Measurements from ENCODE around the gene TEKT5. TPM values are rescaled to one million over a fixed set of nuclear protein-coding genes. Genes with fewer than 3 reads are reported as not detected.

Gene TEKT5
- total RNA-seq, 6 experiments from 2014 or later, result not detected

GRCh38 chr16:10729104-10730048 lies 34.6 kb upstream of the TEKT5 start:
- H3K27ac Mint-ChIP-seq, result no peak overlapping the region
- peaks cover 6% of the 10 kb centered on the region for H3K9me3 Mint-ChIP-seq
- no peak overlapping the region for H3K4me3 Mint-ChIP-seq
- peak; percentile 41 for DNase-seq
- H3K27me3 Mint-ChIP-seq (ENCODE audit: insufficient read depth), result no peaks in the 10 kb centered on the region; the same call in 1 of the 2 replicates
- H3K36me3 Mint-ChIP-seq (ENCODE audit: low read depth), result peaks cover 4% of the 10 kb centered on the region; the same call in 1 of the 2 replicates
- TF ChIP-seq CTCF (IDR thresholded peaks at IDR 0.05), result no peak
- no peaks in the 10 kb centered on the region for H3K4me1 Mint-ChIP-seq (ENCODE audit: low read depth)

GRCh38 chr16:10728003-10728887 lies 33.5 kb upstream of the TEKT5 start:
- Mint-ChIP-seq H3K27me3 (ENCODE audit: insufficient read depth) (no peaks in the 10 kb centered on the region; the same call in 1 of the 2 replicates), H3K27ac (no peak overlapping the region), H3K4me1 (ENCODE audit: low read depth) (no peaks in the 10 kb centered on the region), H3K9me3 (peaks cover 3% of the 10 kb centered on the region), H3K36me3 (ENCODE audit: low read depth) (peaks cover 2% of the 10 kb centered on the region; the same call in 1 of the 2 replicates), H3K4me3 (no peak overlapping the region)
- no peak for DNase-seq
- TF ChIP-seq CTCF (IDR thresholded peaks at IDR 0.05), result no peak

GRCh38 chr16:10708969-10709368 lies 14.2 kb upstream of the TEKT5 start:
- Mint-ChIP-seq H3K4me1 (ENCODE audit: low read depth) (no peaks in the 10 kb centered on the region), H3K4me3 (no peak overlapping the region), H3K27me3 (ENCODE audit: insufficient read depth) (no peaks in the 10 kb centered on the region; the same call in 1 of the 2 replicates), H3K27ac (no peak overlapping the region), H3K36me3 (ENCODE audit: low read depth) (no peaks in the 10 kb centered on the region), H3K9me3 (no peaks in the 10 kb centered on the region)
- TF ChIP-seq CTCF (IDR thresholded peaks at IDR 0.05), result no peak
- DNase-seq, result no peak

- no peak for DNase-seq
- Mint-ChIP-seq H3K4me1 (ENCODE audit: low read depth) (no peaks in the 10 kb centered on the region), H3K27ac (no peak overlapping the region), H3K27me3 (ENCODE audit: insufficient read depth) (peaks cover 4% of the 10 kb centered on the region; the same call in 1 of the 2 replicates), H3K36me3 (ENCODE audit: low read depth) (no peaks in the 10 kb centered on the region), H3K9me3 (no peaks in the 10 kb centered on the region), H3K4me3 (no peak overlapping the region)
- TF ChIP-seq CTCF (IDR thresholded peaks at IDR 0.05), result no peak
Observed at GRCh38 chr16:10699756-10700155, 5.0 kb upstream of the TEKT5 start.

GRCh38 chr16:10694306-10694705 lies 424 bp downstream of the TEKT5 start:
- H3K4me1 Mint-ChIP-seq (ENCODE audit: low read depth), result no peaks in the 10 kb centered on the region
- no peak overlapping the region for H3K27ac Mint-ChIP-seq
- H3K4me3 Mint-ChIP-seq, result no peak overlapping the region
- no peak for TF ChIP-seq CTCF (IDR thresholded peaks at IDR 0.05)
- H3K36me3 Mint-ChIP-seq (ENCODE audit: low read depth), result no peaks in the 10 kb centered on the region
- H3K9me3 Mint-ChIP-seq, result no peaks in the 10 kb centered on the region
- DNase-seq, result no peak
- H3K27me3 Mint-ChIP-seq (ENCODE audit: insufficient read depth), result peaks cover 7% of the 10 kb centered on the region

Measured in HFFc6 (cell line).